ENCODE results near the gene DNPH1. TPM values are rescaled to one million over a fixed set of nuclear protein-coding genes. Genes with fewer than 3 reads are reported as not detected.

DNPH1 gene
- total and polyA plus RNA-seq, 2 of the 8 experiments (the other 6 are each of a cell fraction or from before 2014, with no cell fraction given) = 33.9 to 134 TPM

DNA sequence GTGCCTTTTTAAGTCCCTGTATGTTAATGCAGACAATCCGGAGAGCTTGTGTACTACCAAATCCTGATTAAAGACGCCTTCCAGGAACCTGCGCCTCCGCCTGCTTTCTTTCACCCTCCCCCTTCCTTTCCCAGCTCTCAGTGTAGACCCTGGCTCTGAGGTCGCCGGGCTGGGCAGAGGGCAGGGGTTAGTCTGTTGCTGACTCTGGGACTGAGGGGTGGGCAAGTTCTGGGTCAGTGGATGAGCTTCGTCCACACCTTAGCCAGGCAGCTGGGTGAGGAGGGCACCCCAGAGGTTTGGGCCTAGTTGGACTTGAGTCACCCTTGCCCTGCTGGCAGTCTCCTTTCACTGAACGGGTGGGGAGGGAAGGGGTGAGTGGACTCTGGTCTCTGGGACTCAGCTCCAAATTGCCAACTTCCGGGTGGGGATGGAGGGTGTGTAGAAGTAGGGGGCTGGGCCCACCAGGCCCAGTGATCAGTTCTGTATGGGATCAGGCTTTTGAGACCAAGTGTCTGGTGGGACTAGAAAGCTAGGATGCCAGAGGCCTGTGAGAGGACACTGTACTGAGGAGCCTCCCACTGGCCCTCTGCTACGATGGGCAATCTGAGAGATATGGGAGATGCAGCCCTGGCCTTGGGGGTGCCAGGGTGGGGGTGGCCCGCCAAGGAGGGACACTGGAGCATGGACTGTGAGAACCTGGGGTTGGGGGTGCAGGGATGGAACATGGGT lies 47.5 kb upstream of the DNPH1 start (continued):
- TF ChIP-seq SP4 (IDR thresholded peaks at IDR 0.05; ENCODE audit: low read length) (no peak), CTCF (IDR thresholded peaks at IDR 0.05; ENCODE audit: control extremely low read depth in 1 of 3, insufficient read depth in 1 of 3, low read depth in 1 of 3, low read length in 3 of 3) (no peak), RNF2 (IDR thresholded peaks at IDR 0.05; ENCODE audit: borderline replicate concordance, low read depth, low read length, missing control alignments, poor library complexity, severe bottlenecking) (no peak), HDAC2 (IDR thresholded peaks at IDR 0.05; ENCODE audit: borderline replicate concordance in 1 of 2, low read depth in 2 of 2, low read length in 2 of 2) (no peak), PHF8 (conservative IDR thresholded peaks at IDR 0.05; ENCODE audit: low read depth, low read length) (no peak), MAX (IDR thresholded peaks at IDR 0.05) (no peak), CREB1 (IDR thresholded peaks at IDR 0.05) (no peak)
